ENCODE data around the gene GSTM2. TPM values are rescaled to one million over a fixed set of nuclear protein-coding genes. Genes with fewer than 3 reads are reported as not detected.

The GSTM2 gene
- polyA plus RNA-seq (ENCODE audit: insufficient read length in 3 of 3): 100 to 1,000 TPM; 195 to 277 (median 231) TPM
- long read RNA-seq, donor 1, full-length matches to known transcripts: 44 of 51 reads
- long read RNA-seq, donor 1, partial matches to known transcripts: 0 of 51 reads
- long read RNA-seq, donor 1, other reads (novel, unspliced or antisense): 7 of 51 reads
- long read RNA-seq, donor 2, transcript GSTM2-201 (8 exons, 1,157 nt): major isoform, 35 of 54 reads
- long read RNA-seq, donor 2, transcript GSTM2-211 (5 exons, 943 nt): minor isoform, 6 of 54 reads
- long read RNA-seq, donor 2, transcript GSTM2-213 (3 exons, 1,168 nt): minor isoform, 7 of 54 reads
- long read RNA-seq, donor 2, partial matches to known transcripts: 0 of 54 reads
- long read RNA-seq, donor 2, other reads (novel, unspliced or antisense): 5 of 54 reads
- long read RNA-seq, donor 3, full-length matches to known transcripts: 41 of 52 reads
- long read RNA-seq, donor 3, partial matches to known transcripts: 11 of 52 reads
- long read RNA-seq, donor 3, other reads (novel, unspliced or antisense): 0 of 52 reads
- long read RNA-seq, donor 4, transcript GSTM2-201 (8 exons, 1,157 nt): major isoform, 41 of 515 reads
- long read RNA-seq, donor 4, transcript GSTM2-213 (3 exons, 1,168 nt): minor isoform, 20 of 515 reads
- long read RNA-seq, donor 4, transcript GSTM2-211 (5 exons, 943 nt): minor isoform, 5 of 515 reads
- long read RNA-seq, donor 4, partial matches to known transcripts: 438 of 515 reads
- long read RNA-seq, donor 4, other reads (novel, unspliced or antisense): 10 of 515 reads
- long read RNA-seq, donor 5, transcript GSTM2-201 (8 exons, 1,157 nt): major isoform, 20 of 28 reads
- long read RNA-seq, donor 5, partial matches to known transcripts: 5 of 28 reads
- long read RNA-seq, donor 5, other reads (novel, unspliced or antisense): 0 of 28 reads
- long read RNA-seq, donor 6, full-length matches to known transcripts: 34 of 44 reads
- long read RNA-seq, donor 6, partial matches to known transcripts: 5 of 44 reads
- long read RNA-seq, donor 6, other reads (novel, unspliced or antisense): 5 of 44 reads
- long read RNA-seq, donor 7, full-length matches to known transcripts: 54 of 70 reads
- long read RNA-seq, donor 7, partial matches to known transcripts: 16 of 70 reads
- long read RNA-seq, donor 7, other reads (novel, unspliced or antisense): 0 of 70 reads
- long read RNA-seq, donor 8, full-length matches to known transcripts: 51 of 63 reads
- long read RNA-seq, donor 8, partial matches to known transcripts: 12 of 63 reads
- long read RNA-seq, donor 8, other reads (novel, unspliced or antisense): 0 of 63 reads
- long read RNA-seq, donor 9, full-length matches to known transcripts: 66 of 437 reads
- long read RNA-seq, donor 9, partial matches to known transcripts: 211 of 437 reads
- long read RNA-seq, donor 9, other reads (novel, unspliced or antisense): 160 of 437 reads
- long read RNA-seq, donor 10, full-length matches to known transcripts: 49 of 57 reads
- long read RNA-seq, donor 10, partial matches to known transcripts: 8 of 57 reads
- long read RNA-seq, donor 10, other reads (novel, unspliced or antisense): 0 of 57 reads
- long read RNA-seq, donor 11, transcript GSTM2-211 (5 exons, 943 nt): minor isoform, 9 of 237 reads
- long read RNA-seq, donor 11, transcript GSTM2-201 (8 exons, 1,157 nt): major isoform, 19 of 237 reads
- long read RNA-seq, donor 11, partial matches to known transcripts: 90 of 237 reads
- long read RNA-seq, donor 11, other reads (novel, unspliced or antisense): 115 of 237 reads
- long read RNA-seq, donor 12, full-length matches to known transcripts: 59 of 66 reads
- long read RNA-seq, donor 12, partial matches to known transcripts: 0 of 66 reads
- long read RNA-seq, donor 12, other reads (novel, unspliced or antisense): 7 of 66 reads
- long read RNA-seq, donor 13, full-length matches to known transcripts: 44 of 220 reads
- long read RNA-seq, donor 13, partial matches to known transcripts: 158 of 220 reads
- long read RNA-seq, donor 13, other reads (novel, unspliced or antisense): 18 of 220 reads
- long read RNA-seq, donor 14: 0 reads
- long read RNA-seq, donor 15, full-length matches to known transcripts: 60 of 437 reads
- long read RNA-seq, donor 15, partial matches to known transcripts: 342 of 437 reads
- long read RNA-seq, donor 15, other reads (novel, unspliced or antisense): 35 of 437 reads
- long read RNA-seq, donor 16, full-length matches to known transcripts: 62 of 62 reads
- long read RNA-seq, donor 16, partial matches to known transcripts: 0 of 62 reads
- long read RNA-seq, donor 16, other reads (novel, unspliced or antisense): 0 of 62 reads

DNA sequence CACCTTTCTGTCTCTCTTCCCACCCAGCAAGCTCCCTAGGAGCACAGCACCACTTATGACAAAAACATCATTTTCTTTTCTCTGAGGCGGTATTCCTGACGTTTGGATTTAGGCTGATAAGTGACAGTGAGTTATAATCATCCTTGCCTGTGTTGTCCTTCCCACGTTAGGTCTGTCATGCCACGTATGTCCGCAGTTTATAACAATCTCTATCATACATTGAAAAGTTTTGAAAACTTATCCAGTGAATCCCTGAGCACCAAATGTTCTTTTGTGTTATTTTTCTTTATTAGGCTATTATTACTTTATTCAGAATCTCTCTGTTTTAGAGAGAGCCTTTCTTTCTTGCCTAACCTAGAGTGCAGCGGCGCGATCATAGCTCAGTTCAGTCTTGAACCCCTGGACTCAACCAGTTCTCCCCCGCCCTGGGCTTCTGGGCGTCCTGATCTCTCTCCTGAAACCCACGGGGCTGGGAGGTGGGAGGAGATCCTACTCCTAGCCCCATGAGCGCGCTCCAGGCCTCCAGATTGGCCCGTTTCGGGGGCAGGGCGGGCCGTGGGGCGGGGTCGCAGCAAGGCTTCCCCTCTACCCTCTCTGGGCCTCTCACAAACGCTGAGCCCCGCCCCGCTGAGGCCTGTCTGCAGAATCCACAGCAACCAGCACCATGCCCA is at the start of gene GSTM2:
GSTM2 (plus strand) TSS at position 606 of the 671 bp plus-strand sequence; CDS start at position 665, 59 bp downstream.
- peak; percentile 93 for DNase-seq

DNA sequence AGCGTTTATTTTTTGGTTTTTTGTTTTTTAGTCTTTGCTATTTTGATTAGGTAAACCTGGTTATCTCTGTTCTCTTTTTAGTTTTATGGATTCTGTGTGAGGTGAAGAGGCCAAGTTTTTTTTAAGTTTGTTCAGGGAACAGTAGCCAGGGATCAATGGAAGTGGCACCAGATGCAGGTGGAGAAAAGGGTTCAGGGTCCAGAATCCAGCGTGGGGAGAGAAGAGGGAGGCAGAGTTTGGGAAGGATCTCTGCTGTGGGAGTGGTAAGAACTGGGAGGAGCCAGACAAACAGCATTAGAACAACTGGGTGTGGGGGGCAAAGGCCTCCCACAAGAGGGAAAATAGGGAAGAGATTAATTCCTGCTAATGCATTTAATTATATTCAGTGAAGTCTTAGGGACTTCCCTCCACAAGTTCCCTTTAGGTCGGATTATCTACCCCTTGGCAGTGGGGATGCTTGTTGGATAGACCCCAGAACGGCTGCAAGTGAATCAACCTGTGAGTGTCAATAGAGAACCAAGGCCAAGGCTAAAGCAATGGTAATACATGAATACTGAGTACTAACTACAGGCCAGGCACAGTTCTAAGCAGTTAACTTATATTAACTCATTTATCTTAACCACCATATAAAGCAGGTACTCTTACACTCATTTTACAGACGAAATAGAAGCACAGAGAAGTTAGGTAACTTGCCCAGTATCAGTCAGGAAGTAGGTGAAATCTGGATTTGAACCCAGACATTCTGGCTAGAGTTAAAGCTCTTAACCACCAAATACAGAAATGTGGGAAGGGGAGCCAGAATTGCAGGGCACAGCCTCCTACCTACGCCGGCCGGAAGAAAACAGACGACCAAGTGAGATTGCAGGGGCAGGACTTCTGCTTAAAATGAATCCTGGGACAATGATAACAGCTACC is 48.9 kb upstream of the GSTM2 start:
- no peak for DNase-seq

DNA sequence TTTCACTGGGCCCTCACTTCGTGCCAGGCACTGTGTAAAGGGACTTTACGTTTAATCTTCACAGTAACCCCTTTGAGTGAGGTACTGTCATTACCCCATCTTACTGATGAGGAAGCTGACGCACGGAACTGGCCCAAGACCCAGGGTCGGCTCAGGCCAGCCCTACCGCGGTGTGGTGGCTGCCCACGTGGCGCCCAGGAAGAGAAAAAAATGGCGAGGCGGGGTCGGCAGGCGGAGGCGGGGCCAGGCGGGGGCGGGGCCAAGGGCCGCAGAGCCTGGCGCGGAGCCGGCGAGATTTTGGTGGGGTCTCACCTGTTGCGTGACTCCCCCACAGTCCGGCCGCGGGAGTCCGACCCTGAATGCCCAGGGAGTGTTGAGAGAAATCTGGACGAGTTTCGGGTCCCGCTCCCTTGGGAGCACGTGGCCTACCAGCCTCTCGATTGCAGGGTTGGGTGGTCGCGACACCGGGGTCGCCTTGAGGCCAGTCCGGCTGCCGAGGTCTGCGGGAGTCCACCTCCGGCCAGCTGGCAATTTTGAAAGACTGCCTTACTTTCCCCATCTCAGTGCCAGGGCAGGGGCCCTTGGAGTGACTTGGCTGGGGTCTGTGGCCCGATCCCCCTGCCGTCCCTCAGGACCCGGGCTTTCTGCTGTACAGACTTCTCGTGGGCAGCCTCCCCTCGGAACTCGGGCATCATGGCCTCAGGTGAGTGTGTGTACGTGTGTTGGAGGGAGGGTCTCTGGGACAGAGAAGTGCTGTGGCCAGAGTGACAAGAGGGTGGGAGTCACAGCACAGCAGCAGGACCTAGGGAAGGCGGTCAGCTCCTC is 48.1 kb upstream of the GSTM2 start, which contains the start of the genes AMPD2 and GNAT2:
AMPD2 (plus strand) TSS at position 262 of the 825 bp plus-strand sequence. CDS start 1,339 bp downstream, outside the sequence.
GNAT2 (minus strand) TSS at position 41 of the 825 bp plus-strand sequence. CDS start 6,746 bp downstream, outside the sequence.
- DNase-seq: no peak

DNA sequence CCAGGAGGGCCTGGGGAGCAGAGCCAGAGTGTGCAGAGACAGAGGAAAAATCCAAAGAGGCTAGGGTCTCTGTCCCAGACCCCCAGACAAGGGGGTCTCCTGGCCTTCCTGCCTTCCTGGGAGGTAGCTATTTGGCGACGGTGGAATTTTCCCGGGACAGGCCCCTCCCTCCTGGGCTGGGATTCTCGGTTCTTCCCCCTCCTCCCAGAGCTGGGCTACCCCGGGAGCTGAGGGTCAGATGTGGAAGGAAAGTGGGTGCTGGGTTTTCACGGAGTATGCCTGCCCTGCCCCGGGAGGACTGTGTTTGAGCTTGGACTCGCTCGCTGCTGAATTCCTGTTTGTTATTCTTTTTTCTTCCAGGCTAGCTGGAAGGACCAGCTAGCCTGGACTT is 47.5 kb upstream of the GSTM2 start:
- DNase-seq: no peak

DNA sequence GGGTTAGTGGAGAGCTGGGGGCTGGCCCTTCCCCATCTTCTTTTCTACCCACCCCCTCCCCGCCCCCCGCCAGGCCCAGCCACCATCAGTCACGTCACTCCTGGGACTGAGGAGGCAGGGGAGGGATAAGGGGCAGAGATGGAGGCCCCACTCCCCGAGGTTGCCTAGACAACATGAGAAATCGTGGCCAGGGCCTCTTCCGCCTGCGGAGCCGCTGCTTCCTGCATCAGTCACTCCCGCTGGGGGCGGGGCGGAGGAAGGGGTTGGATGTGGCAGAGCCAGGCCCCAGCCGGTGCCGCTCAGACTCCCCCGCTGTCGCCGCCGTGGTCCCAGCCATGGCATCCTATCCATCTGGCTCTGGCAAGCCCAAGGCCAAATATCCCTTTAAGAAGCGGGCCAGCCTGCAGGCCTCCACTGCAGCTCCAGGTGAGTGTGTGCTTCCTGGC is 47.0 kb upstream of the GSTM2 start:
- DNase-seq: peak; percentile 95

DNA sequence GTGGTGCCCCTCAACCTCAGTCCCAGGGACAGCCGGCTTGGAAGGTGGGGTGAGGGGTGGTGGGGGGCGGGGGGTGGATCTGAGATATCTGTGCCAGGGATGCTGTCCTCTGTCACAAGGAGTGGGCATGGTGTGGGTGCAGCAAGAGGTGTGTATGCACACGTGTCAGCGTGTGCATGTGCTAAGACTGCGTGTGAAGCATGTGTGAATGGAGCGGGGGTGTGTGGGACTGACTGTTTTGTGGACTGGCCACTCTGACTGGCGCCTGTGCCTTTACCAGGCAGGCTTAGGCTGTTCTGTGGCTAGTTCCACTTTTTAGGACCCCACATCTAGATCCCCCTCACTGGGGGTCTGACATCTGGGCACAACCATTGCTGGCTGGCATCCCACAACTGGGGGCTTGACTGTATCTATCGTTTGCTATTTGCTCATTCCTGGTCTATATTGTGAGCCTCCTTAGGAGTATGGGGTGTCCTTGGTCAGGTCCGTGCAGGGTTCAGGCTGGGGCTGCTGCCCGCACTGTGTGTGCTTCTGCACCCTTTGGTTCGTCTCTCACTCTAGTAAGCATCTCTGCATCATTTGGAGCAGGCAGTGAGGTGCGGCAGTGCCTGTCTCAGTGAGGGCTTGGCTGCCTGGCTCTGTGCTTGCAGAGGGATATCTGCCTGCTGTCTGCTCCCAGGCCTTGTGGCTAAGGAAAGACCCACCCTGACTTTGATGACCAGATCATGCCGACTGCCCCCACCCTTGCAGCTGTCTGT is 46.3 kb upstream of the GSTM2 start:
- DNase-seq: no peak

DNA sequence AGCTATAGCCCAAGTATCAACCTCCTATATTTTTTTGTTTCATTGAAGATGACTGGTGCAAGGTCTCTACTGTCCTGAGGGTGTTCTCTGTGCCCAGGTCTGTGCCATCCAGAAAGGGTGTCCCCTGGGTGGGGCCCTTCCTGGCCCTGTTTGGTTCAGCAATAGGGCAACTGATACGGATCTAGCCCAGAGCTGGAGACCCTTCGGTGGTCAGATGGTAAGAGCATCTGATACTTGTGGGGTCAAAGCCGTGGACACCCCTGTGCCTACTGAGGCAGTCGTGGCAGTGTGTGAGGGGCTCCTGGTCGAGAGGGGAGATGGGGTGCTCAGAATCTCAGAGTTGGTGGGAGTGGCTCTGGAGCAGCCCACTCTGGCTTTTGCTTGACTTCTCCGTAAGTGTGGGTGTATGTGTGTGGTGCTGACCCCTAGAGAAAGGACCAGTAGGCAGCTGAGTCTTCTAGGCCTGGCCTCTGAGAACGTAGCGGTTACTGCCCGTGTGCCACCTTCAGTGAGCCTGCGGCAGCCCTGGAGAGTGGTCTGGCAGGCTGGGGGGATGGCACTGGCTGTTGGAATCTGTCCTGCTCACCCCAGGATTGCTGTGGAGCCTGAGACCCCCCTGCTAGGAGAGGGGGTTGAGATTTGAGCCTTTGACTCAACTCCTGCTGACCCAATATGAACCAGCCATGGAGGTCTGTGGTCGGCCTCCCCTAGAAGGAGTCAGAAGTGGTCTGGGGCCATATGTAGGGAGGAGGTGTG is 45.5 kb upstream of the GSTM2 start:
- DNase-seq: no peak

DNA sequence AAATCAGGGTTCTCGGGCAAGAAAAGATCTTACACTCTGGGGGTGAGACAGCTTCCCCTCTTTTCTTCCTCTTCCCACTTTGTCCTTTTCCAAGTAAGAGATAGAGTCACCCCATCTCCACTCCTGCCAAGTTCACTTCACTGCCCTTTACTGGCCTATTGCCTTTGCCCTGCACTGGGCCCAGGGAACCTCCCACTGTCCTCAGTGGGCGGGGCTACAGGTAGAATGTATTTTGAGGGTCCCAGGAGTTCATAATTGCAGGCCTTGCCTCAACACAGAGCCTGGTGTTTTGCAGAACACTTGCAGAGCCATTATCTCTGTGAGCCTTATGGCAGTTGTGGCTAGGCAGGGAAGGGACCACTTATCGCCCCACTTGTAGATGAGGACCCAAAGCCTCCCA is 45.0 kb upstream of the GSTM2 start:
- DNase-seq: no peak

DNA sequence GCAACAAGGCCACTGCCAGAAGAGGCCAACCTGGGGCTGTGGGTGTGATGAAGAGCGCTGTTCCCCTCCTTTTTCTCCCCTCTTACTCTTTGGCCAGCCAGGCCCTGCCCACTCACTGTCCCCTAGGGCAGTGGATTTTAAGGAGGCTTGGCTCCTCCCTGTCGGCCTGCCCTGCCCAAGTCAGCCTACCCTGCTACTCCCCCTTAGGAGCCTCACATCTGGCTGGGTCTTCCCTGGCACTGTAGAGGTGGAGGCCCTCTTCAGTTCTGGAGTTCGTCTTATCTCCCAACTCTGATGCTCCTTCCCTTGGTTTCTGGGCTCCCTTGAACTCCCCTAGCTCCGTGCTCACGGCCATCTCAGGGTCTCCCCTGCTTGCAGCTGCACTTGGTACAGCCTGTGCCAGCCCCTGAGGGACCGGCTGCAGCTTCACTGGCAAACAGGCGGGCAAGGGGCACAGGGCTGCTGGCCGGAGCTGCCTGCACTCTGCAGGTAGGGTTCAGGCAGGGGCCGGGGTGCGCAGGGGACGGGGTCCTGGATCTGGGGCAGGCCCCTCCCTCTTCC is 44.2 kb upstream of the GSTM2 start:
- no peak for DNase-seq

DNA sequence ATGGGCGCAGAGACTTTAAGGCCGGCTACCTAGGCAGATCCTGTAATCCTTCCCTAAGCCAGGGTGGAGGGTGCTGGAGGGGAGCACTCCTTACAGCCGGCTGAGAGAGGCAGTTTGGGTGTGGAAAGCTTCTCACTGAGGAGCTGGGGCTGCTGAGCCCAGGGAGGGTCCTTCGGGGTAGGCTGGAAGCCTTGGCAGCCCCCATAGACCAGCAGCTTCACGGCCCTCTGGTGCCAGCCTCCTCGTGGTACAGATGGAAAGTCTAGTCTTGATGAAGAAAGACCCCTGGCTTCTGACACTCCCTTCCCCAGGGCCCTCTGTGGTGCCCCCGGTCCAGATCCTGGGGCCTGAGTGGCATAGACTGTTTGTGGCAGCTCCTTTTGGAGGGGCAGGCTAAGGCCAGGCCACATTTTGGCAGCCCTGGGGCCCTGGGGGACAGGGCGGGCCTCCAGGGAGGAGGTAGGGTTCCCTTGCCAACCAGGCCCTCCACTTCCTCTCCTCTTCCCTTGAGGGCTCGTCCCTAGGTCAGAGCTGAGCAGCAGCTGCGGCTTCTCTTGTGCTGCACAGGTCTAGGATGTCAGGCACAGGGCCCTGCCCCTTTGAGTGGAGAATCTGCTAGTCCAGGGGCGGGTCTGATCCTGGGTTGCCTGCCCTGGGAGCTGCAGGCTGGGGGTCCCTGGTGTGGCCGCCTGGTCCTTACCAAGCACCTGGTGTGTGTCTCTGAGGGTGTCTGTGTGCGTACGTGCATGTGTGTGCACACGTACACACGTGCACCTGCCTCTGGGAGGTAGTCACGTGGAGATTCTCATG is 43.5 kb upstream of the GSTM2 start:
- DNase-seq: no peak

DNA sequence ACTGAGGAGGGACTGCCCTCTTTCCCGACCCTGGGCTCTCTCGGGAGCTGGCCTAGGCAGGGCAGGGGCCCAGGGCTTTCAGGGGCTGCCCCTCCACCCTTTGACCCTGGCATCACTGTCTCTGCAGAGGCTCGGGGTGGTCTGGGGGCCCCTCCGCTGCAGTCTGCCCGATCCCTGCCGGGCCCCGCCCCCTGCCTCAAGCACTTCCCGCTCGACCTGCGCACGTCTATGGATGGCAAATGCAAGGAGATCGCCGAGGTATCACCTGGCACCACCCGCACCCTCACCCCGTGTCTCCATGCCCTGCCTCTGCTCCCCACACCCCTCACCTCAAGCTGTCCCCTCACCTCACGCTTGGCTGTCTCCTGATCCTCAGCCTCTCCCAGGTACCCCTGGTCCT is 42.7 kb upstream of the GSTM2 start:
- DNase-seq: no peak

DNA sequence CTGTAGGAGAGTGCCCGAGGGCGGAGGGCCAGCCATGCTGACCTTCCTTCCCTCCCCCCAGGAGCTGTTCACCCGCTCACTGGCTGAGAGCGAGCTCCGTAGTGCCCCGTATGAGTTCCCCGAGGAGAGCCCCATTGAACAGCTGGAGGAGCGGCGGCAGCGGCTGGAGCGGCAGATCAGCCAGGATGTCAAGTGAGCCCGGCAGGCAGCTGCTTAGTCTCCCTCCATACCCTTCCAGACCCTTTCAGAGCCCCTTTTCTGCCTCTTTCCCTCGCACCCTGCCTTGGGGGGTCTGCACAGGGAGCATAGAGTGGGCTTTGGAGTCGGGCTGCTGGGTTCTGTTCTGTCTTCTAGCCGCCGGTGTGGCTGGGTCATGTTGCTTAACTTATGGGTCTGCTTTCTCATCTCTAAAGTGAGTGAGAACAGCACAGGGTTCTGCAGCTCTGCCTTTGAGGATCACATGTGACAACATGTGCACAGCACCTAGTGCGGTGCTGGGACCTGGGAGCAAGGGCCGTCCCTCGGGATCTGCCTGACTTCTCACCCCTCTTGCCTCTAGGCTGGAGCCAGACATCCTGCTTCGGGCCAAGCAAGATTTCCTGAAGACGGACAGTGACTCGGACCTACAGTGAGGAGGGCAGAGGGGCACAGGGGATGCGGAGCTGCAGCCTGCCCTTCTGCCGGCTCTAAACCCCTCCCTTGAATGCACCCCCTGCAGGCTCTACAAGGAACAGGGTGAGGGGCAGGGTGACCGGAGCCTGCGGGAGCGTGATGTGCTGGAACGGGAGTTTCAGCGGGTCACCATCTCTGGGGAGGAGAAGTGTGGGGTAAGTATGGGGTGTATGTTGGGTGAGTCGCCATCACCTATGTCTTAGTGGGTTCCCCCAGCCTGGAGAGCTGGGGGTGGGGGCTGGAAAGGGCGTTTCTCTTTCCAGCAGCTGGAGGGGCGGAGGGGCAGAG is 42.0 kb upstream of the GSTM2 start:
- no peak for DNase-seq
